Measurements from ENCODE around the gene KLHL10.
"Not testable (repeated sequence)": the region's sequence is repeated elsewhere in the genome, so short reads cannot be mapped to it uniquely, and the experiment has no call there.

KLHL10 gene

GRCh38 chr17:41844971-41845370 is 7.3 kb downstream of the KLHL10 start:
- H3K36me3 ChIP-seq (ENCODE audit: control insufficient read depth, low read length): peaks cover 4% of the 10 kb centered on the region
- no peaks in the 10 kb centered on the region for H3K9me2 ChIP-seq (replicated peaks; ENCODE audit: control insufficient read depth, low read length)
- no peak for TF ChIP-seq EZH2phosphoT487 (IDR thresholded peaks at IDR 0.05; ENCODE audit: borderline replicate concordance, low read length)
- TF ChIP-seq CTCF (IDR thresholded peaks at IDR 0.05; ENCODE audit: low read depth, low read length, poor library complexity, severe bottlenecking): no peak
- no peak overlapping the region for H3K27ac ChIP-seq (ENCODE audit: low read depth, low read length)
- no peaks in the 10 kb centered on the region for H4K20me1 ChIP-seq (ENCODE audit: control insufficient read depth, insufficient read depth, low read depth, low read length)
- no peaks in the 10 kb centered on the region for H3K27me3 ChIP-seq (ENCODE audit: control insufficient read depth, low read length)
- peaks cover 32% of the 10 kb centered on the region for H3K79me2 ChIP-seq (ENCODE audit: control insufficient read depth, low read length)
- H3K9me3 ChIP-seq (ENCODE audit: control insufficient read depth, insufficient read depth, low read length): no peaks in the 10 kb centered on the region
- H3K4me1 ChIP-seq (ENCODE audit: control insufficient read depth, low read length): peaks cover 23% of the 10 kb centered on the region
- H3K4me2 ChIP-seq (ENCODE audit: low read length): no peak overlapping the region
- H3F3A ChIP-seq (ENCODE audit: control insufficient read depth, insufficient read depth): peaks cover 12% of the 10 kb centered on the region
- H3K4me3 ChIP-seq (ENCODE audit: low read length): no peak overlapping the region

- no peaks in the 10 kb centered on the region; the same call in 1 of the 2 replicates for H4K20me1 ChIP-seq (ENCODE audit: control insufficient read depth, insufficient read depth, low read depth, low read length)
- H3K4me3 ChIP-seq (ENCODE audit: low read length): peak overlapping the region; percentile 56
- TF ChIP-seq CTCF (IDR thresholded peaks at IDR 0.05; ENCODE audit: low read depth, low read length, poor library complexity, severe bottlenecking) (no peak), EZH2phosphoT487 (IDR thresholded peaks at IDR 0.05; ENCODE audit: borderline replicate concordance, low read length) (no peak)
- H3K4me1 ChIP-seq (ENCODE audit: control insufficient read depth, low read length): peaks cover 55% of the 10 kb centered on the region
- no peaks in the 10 kb centered on the region for H3K27me3 ChIP-seq (ENCODE audit: control insufficient read depth, low read length)
- H3K9me3 ChIP-seq (ENCODE audit: control insufficient read depth, insufficient read depth, low read length): no peaks in the 10 kb centered on the region
- H3K79me2 ChIP-seq (ENCODE audit: control insufficient read depth, low read length): peaks cover 70% of the 10 kb centered on the region
- peaks cover 30% of the 10 kb centered on the region for H3F3A ChIP-seq (ENCODE audit: control insufficient read depth, insufficient read depth)
- H3K9me2 ChIP-seq (replicated peaks; ENCODE audit: control insufficient read depth, low read length): no peaks in the 10 kb centered on the region
- peak overlapping the region; percentile 72 for H3K27ac ChIP-seq (ENCODE audit: low read depth, low read length)
- H3K36me3 ChIP-seq (ENCODE audit: control insufficient read depth, low read length): peaks cover 27% of the 10 kb centered on the region
- peak overlapping the region; percentile 64 for H3K4me2 ChIP-seq (ENCODE audit: low read length)
These were observed 11.2 kb downstream of the KLHL10 start for GRCh38 chr17:41848788-41849187.

GRCh38 chr17:41849251-41849990 is 11.8 kb downstream of the KLHL10 start:
- Histone ChIP-seq H3K4me1 (ENCODE audit: control insufficient read depth, low read length) (peaks cover 55% of the 10 kb centered on the region), H3K27ac (ENCODE audit: low read depth, low read length) (peak overlapping the region; percentile 72), H3K4me2 (ENCODE audit: low read length) (peak overlapping the region; percentile 64), H4K20me1 (ENCODE audit: control insufficient read depth, insufficient read depth, low read depth, low read length) (peaks cover 3% of the 10 kb centered on the region), H3K79me2 (ENCODE audit: control insufficient read depth, low read length) (peaks cover 76% of the 10 kb centered on the region), H3K9me2 (replicated peaks; ENCODE audit: control insufficient read depth, low read length) (no peaks in the 10 kb centered on the region), H3F3A (ENCODE audit: control insufficient read depth, insufficient read depth) (peaks cover 36% of the 10 kb centered on the region), H3K4me3 (ENCODE audit: low read length) (peak overlapping the region; percentile 56), H3K27me3 (ENCODE audit: control insufficient read depth, low read length) (no peaks in the 10 kb centered on the region), H3K9me3 (ENCODE audit: control insufficient read depth, insufficient read depth, low read length) (no peaks in the 10 kb centered on the region), H3K36me3 (ENCODE audit: control insufficient read depth, low read length) (peaks cover 34% of the 10 kb centered on the region)
- TF ChIP-seq CTCF (IDR thresholded peaks at IDR 0.05; ENCODE audit: low read depth, low read length, poor library complexity, severe bottlenecking) (no peak), EZH2phosphoT487 (IDR thresholded peaks at IDR 0.05; ENCODE audit: borderline replicate concordance, low read length) (no peak)

- H3K9me2 ChIP-seq (replicated peaks; ENCODE audit: control insufficient read depth, low read length); H3K27me3 ChIP-seq (ENCODE audit: control insufficient read depth, low read length); H3K9me3 ChIP-seq (ENCODE audit: control insufficient read depth, insufficient read depth, low read length); H4K20me1 ChIP-seq (ENCODE audit: control insufficient read depth, insufficient read depth, low read depth, low read length): not testable (repeated sequence)
- peaks cover 55% of the 10 kb centered on the region for H3K4me1 ChIP-seq (ENCODE audit: control insufficient read depth, low read length)
- peaks cover 39% of the 10 kb centered on the region for H3F3A ChIP-seq (ENCODE audit: control insufficient read depth, insufficient read depth)
- H3K36me3 ChIP-seq (ENCODE audit: control insufficient read depth, low read length): peaks cover 41% of the 10 kb centered on the region
- peak overlapping the region; percentile 64 for H3K4me2 ChIP-seq (ENCODE audit: low read length)
- H3K4me3 ChIP-seq (ENCODE audit: low read length): peak overlapping the region; percentile 56
- peaks cover 96% of the 10 kb centered on the region for H3K79me2 ChIP-seq (ENCODE audit: control insufficient read depth, low read length)
- H3K27ac ChIP-seq (ENCODE audit: low read depth, low read length): peak overlapping the region; percentile 72
These were observed 13.8 kb downstream of the KLHL10 start for GRCh38 chr17:41851382-41851781.

Measured in DOHH2 (cell line).